T-helper 17 cell (primary cell): ENCODE measurements around the gene KIF3A. TPM values are rescaled to one million over a fixed set of nuclear protein-coding genes. Genes with fewer than 3 reads are reported as not detected.

Source experiments
- ATAC-seq: fragments of 150-1000 bp; cut with Tn5 transposase; 2 replicates; pipeline ENCODE4 v1.10.0; 2021; ENCODE audit warnings: mild to moderate bottlenecking, moderate library complexity
- DNase-seq, 3 donors: peaks; one replicate each; pipeline versions ENCODE4 v3.0.0 to v3.0.0-alpha.2; 2020 to 2021
- H3K9me3 ChIP-seq: one replicate; pipeline ENCODE4 v1.7.0; 2013; ENCODE audit warnings: low read length, mild to moderate bottlenecking; ENCODE audit not compliant: control insufficient read depth, poor library complexity, severe bottlenecking
- H3K27ac Mint-ChIP-seq: one replicate; pipeline ENCODE4 v1.8.0; 2022; ENCODE audit warnings: mild to moderate bottlenecking, moderate library complexity, mixed read lengths
- H3K27me3 Mint-ChIP-seq: one replicate; pipeline ENCODE4 v1.8.0; 2022; ENCODE audit warnings: mixed read lengths
- H3K36me3 Mint-ChIP-seq: one replicate; pipeline ENCODE4 v1.8.0; 2022; ENCODE audit warnings: low read depth, mixed read lengths
- H3K4me1 Mint-ChIP-seq: one replicate; pipeline ENCODE4 v1.8.0; 2022; ENCODE audit warnings: mild to moderate bottlenecking, mixed read lengths
- H3K4me3 Mint-ChIP-seq: one replicate; pipeline ENCODE4 v1.8.0; 2022; ENCODE audit warnings: mild to moderate bottlenecking, moderate library complexity, mixed read lengths
- total RNA-seq, 4 donors: library from RNA in 2 of 4; stranded (reverse) in 2 of 4; gene quantifications; one replicate each; pipeline ENCODE4 v1.2.3 and lab custom pipeline; 2022 to 2026

The KIF3A gene
- total RNA-seq (10 to 100 TPM; 12.6 to 17.9 TPM), total RNA-seq (lab: John Stamatoyannopoulos, UW) (22.2 to 38.4 reads per million in 2 donors)

DNA sequence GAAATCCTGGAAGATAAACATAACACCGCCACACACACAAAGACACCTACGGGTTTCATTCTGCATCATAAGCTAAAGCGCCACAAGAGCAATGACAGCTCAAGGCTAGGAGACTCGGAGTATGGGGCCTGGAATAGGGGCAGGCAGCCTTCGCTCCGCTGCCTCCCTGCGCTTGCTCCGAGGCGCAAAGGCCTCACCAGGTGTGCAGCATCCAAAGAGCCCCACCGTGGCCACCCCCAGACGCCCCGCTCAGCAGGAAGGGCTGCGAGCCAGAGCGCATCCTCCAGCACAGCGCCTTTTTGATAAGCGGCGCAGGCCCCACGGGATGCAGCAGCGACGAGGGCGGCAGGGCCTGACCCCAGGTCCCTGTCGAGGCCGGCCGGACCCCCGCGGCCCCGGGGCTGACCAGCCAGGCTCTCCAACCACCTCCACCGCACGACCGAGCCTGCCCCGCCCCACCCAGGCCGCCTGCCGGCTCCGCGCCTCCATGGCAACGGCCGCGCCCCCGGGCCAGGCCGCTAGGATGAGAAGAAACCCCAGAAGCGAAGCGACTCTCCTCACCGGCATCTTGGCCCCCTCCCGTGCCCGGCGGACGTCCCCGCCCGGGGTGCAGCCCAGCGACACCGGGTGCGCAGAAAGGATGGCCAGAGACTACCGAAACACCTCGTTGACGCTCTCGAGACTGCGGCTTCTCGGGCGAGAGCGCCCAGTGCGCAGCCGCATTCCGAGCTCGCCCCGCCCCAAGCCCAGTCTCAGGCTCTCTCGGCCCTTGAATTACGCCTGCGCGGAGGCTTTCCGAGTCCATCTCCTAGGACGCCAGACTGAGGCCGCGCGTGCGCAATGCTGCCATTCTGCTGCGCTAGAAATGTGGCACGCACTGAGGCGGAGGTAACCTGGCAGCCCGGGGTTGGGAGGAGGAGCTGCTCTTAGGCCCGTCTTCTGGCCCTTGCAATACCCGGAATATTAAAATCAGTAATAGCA is at the start of gene KIF3A:
Gene KIF3A, minus strand, starts transcription at position 694 of the 981 bp plus-strand sequence. Its CDS starts 127 bp downstream, at position 567.
- peak within 1 kb of the TSS; percentile 94 for H3K4me3 Mint-ChIP-seq
- H3K27ac Mint-ChIP-seq: peak within 1 kb of the TSS; percentile 89
- DNase-seq (peak; percentile 97 to 98 (median 98)), ATAC-seq (peak; percentile 90)
- H3K4me1 Mint-ChIP-seq: peaks cover 33% of the 10 kb centered on the region
- peaks cover 8% of the 10 kb centered on the region for H3K36me3 Mint-ChIP-seq
- H3K27me3 Mint-ChIP-seq: no peaks in the 10 kb centered on the region
- H3K9me3 ChIP-seq: no peaks in the 10 kb centered on the region

DNA sequence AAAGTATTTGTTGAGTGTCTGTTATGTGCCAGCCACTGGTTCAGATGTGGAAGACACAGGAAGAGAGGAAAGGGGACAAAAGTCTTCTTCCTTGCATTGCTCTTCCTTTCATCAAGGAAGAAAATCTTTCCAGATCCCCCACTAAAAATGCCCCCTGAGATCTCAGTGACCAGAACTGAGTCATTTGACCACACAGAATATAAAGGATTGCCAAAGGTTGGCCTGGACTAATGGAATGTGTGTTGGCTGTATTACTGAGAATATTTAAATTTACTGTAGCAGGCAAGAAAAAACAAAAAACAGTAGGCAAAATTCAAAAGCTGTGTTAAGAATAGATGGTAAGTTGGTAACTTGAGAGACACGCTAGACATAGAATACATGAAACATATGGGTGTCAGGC is 49.7 kb upstream of the KIF3A start:
- H3K9me3 ChIP-seq: no peaks in the 10 kb centered on the region
- ATAC-seq (no peak), DNase-seq (no peak)
- Mint-ChIP-seq H3K4me3 (no peak overlapping the region), H3K36me3 (peaks cover 7% of the 10 kb centered on the region), H3K4me1 (peaks cover 6% of the 10 kb centered on the region), H3K27me3 (peaks cover 49% of the 10 kb centered on the region), H3K27ac (no peak overlapping the region)

DNA sequence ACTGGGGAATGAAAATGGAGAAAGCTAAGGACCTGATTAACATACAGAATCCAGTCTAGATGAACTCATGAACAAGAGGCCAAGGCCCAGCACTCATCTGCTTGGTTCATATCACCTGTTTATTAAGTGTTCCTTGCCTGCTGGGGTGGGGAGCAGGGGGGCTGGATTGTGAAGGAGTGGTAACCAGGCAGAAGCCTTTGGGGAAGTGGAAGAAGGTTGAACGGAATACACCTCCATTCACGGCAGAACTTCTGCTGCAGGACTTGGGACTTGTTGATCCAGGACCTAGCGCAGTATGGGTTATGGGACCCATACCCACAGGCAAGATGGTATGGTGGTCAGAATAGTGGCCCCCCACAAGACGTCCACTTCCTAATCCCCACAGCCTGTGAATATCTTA is 48.5 kb upstream of the KIF3A start:
- H3K9me3 ChIP-seq: no peaks in the 10 kb centered on the region
- H3K27ac Mint-ChIP-seq: no peak overlapping the region
- ATAC-seq (no peak), DNase-seq (no peak)
- no peak overlapping the region for H3K4me3 Mint-ChIP-seq
- H3K4me1 Mint-ChIP-seq: peaks cover 11% of the 10 kb centered on the region
- H3K27me3 Mint-ChIP-seq: peaks cover 52% of the 10 kb centered on the region
- peaks cover 3% of the 10 kb centered on the region for H3K36me3 Mint-ChIP-seq

DNA sequence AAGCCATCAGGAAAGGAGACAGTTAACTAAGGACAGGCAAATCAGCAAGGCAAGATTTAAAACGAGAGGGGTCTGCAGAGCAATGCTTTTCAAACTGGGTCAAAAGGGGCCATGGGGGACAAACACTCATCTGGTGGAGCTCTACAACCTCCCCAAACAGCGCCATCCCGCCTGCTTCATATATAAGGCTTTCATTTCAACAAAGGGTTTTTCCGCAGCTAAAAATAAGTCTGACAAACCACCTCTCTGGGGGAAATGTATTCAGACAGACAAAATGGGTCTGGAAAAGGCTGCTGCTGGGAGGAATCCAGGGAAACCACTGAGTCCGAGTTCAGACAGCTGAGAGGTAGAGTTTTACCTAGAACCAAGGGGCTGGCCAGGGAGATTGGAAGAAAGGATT is 48.0 kb upstream of the KIF3A start:
- no peak overlapping the region for H3K4me3 Mint-ChIP-seq
- H3K27me3 Mint-ChIP-seq: peaks cover 49% of the 10 kb centered on the region
- DNase-seq: no peak
- H3K4me1 Mint-ChIP-seq: peaks cover 13% of the 10 kb centered on the region
- H3K9me3 ChIP-seq: no peaks in the 10 kb centered on the region
- no peak overlapping the region for H3K27ac Mint-ChIP-seq
- ATAC-seq: no peak
- H3K36me3 Mint-ChIP-seq: peaks cover 1% of the 10 kb centered on the region

DNA sequence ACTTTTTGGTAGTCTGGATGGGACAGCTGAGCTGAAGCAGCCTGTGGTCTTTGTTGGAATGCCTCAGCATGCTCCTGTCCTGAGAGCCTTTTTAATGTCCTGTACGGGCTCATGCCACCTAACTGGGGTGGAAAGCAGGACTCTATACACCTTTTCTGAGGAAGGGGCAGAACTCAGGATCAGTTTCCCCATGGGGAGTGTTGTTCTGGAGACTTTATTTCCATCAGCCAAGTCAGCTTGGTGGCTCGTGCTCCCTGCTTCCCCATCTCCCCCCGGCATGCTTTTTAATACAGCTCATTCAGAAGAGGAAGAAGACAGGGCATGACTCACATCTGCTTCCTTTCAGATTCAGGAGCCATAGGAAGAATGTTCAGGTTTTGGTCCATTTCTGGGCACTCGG is 44.8 kb upstream of the KIF3A start:
- no peak for ATAC-seq
- Mint-ChIP-seq H3K4me1 (peaks cover 26% of the 10 kb centered on the region), H3K4me3 (no peak overlapping the region), H3K27me3 (peaks cover 47% of the 10 kb centered on the region), H3K27ac (no peak overlapping the region), H3K36me3 (no peaks in the 10 kb centered on the region)
- H3K9me3 ChIP-seq: no peaks in the 10 kb centered on the region
- DNase-seq: no peak

DNA sequence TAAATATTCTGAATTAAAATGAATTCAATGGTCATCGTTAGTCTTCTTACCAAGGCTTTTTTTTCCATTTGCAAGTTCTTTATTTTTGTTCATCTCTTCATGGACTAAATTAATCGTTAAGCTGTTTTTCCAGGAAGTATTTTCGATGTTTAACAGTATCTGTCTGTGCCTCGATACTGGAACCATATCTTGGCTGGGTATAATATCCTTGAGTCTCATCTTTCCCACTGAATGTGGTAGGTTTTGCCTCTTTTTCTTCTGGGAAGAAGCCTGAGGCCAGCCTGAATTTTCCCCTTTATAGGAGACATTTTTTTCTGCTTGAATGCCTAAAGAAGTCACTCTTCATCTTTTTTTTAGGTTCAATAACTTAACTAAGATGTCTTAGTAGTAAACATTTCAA is 43.7 kb upstream of the KIF3A start:
- Mint-ChIP-seq H3K27me3 (peaks cover 43% of the 10 kb centered on the region), H3K36me3 (no peaks in the 10 kb centered on the region), H3K27ac (no peak overlapping the region), H3K4me1 (peaks cover 28% of the 10 kb centered on the region), H3K4me3 (peak overlapping the region; percentile 25)
- no peaks in the 10 kb centered on the region for H3K9me3 ChIP-seq
- ATAC-seq (no peak), DNase-seq (no peak)

DNA sequence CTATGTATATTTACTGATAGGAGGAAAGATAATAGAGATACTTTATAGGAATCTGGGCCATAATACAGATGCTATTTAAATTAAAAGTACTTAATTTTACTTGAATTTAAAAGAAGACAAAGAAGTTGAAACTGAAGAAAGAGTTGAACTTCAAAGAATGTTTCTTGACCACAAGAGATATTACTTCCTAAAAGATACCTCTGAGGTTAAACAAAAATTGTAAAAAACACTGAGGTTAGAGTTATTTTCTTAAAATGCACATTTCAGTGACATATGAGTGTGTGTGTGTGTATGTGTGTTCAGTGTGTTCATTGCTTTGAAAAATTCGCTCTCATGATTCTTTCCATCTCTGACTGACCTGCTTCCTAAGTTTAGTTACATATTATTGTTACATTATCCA is 43.2 kb upstream of the KIF3A start:
- H3K4me3 Mint-ChIP-seq: peak overlapping the region; percentile 25
- H3K36me3 Mint-ChIP-seq: no peaks in the 10 kb centered on the region
- DNase-seq (no peak), ATAC-seq (no peak)
- H3K9me3 ChIP-seq: no peaks in the 10 kb centered on the region
- no peak overlapping the region for H3K27ac Mint-ChIP-seq
- peaks cover 28% of the 10 kb centered on the region for H3K4me1 Mint-ChIP-seq
- H3K27me3 Mint-ChIP-seq: peaks cover 38% of the 10 kb centered on the region

DNA sequence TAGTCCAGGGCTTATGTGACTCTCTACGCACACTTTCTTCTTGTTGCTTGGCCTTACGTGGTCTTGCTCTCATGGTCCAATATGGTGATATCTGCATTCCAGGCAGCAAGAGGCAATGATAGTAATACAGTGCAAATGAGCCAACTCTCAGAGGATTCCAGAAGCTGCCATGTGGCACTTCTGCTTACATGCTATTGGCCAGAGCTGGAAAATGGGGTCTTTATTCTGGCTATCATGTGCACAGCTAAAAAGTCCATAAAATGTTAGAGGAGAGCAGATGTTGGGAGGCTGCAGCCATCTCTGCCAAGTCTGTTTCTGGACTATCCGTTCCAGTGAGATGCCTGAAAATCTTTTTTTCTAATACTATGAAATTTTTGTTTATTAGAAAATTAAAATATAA is 42.6 kb upstream of the KIF3A start:
- DNase-seq: no peak
- Mint-ChIP-seq H3K4me3 (no peak overlapping the region), H3K4me1 (peaks cover 28% of the 10 kb centered on the region), H3K27ac (no peak overlapping the region), H3K27me3 (peaks cover 32% of the 10 kb centered on the region), H3K36me3 (no peaks in the 10 kb centered on the region)
- ATAC-seq: no peak
- H3K9me3 ChIP-seq: no peaks in the 10 kb centered on the region

DNA sequence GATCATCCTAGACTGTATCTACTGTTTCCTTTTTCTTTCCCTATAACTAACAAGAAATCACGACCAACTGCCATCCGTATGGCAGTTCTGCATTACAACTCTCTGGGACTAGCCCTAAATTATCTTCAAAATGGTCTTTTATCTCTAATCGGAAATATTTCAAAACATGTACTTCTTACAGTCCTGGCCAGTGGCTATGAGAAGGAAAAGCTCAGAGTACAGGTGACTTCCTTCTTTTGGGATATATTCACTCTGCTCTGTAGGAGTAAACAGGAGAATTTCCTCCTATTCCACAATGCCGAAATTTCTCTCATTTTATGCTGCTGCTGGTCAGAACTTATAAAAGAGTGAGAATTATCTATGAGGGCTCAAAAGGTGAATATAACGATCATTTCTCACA is 41.5 kb upstream of the KIF3A start:
- H3K27me3 Mint-ChIP-seq: peaks cover 28% of the 10 kb centered on the region
- no peak for ATAC-seq
- H3K4me3 Mint-ChIP-seq: peak overlapping the region; percentile 91

DNA sequence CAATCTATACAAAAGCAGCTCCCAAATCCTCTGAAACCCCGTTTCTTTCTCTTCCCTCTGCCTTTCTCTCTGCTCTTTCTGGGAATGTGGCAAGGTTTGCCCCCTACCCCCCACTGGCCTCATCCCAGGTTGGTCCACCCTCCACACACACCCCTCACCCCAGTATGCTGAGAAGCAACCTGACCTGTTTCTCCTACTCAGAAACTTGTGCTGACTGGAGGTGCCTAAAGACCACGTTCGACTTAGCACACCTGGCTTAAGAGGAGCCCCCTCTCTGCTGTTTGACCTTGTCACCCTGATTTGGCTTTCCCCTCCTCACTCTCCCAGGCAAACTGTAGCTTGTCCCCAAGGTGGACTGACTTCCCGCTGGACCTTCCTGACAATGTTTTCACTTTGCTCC is 40.8 kb upstream of the KIF3A start:
- Mint-ChIP-seq H3K4me3 (peak overlapping the region; percentile 91), H3K4me1 (peaks cover 32% of the 10 kb centered on the region), H3K36me3 (no peaks in the 10 kb centered on the region), H3K27ac (peak overlapping the region; percentile 53), H3K27me3 (peaks cover 32% of the 10 kb centered on the region)
- ATAC-seq (no peak), DNase-seq (no peak)
- no peaks in the 10 kb centered on the region for H3K9me3 ChIP-seq

More for the DNA sequence above, 41.5 kb upstream of the KIF3A start:
- no peak for DNase-seq
- H3K9me3 ChIP-seq: no peaks in the 10 kb centered on the region
- Mint-ChIP-seq H3K36me3 (no peaks in the 10 kb centered on the region), H3K4me1 (peaks cover 30% of the 10 kb centered on the region), H3K27ac (no peak overlapping the region)

DNA sequence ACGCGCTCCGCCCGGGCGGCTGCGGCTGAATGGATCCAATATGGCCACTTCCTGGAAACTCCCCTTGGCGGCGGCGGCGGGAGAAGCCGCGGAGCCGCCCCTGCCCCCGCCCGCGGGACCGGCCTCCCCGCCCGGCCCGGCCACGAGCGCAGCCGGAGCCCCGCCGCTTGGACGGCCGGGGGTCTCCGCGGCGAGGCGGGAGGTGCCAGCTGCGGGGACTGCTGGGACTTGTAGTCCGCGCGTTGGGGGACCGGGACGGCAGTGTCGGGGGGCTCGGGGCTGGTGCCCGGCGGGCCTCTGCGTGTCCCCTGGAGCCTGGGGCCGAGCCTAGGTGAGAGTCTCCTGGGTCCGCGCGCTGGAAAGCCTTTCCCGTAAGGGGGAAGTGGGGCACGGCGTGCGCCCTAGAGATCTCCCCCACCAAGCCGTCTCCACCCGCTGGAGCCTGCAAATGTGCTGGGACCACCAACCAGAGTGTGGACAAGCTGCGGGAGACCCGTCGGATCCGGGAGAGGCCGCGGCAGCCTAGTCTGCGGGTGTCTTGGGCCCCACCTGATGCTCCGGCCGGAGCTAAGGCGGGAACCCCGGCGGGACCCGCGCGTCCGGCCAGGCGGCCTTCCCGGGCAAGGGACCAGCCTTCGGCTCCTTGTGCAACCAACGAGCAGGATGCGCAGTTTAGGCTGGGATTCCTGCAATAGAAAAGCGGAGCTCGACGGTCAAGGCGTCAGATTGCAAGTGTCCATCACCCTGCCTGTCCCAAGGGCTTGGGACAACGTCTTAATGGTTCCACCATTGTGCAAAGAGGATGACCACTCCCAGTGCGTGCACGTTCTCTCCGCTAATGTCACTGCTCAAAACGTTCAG is 40.1 kb upstream of the KIF3A start, which contains the start of gene SEPTIN8:
Gene SEPTIN8, minus strand, starts transcription at position 31 of the 861 bp plus-strand sequence. CDS start 102 bp downstream, outside the sequence.
- Mint-ChIP-seq H3K4me1 (peaks cover 32% of the 10 kb centered on the region), H3K36me3 (no peaks in the 10 kb centered on the region), H3K27ac (peak within 1 kb of the TSS; percentile 53), H3K27me3 (peaks cover 32% of the 10 kb centered on the region), H3K4me3 (peak within 1 kb of the TSS; percentile 91)
- DNase-seq (peak in 2 of 3 donors; percentile 39 to 46), ATAC-seq (peak; percentile 82)
- no peaks in the 10 kb centered on the region for H3K9me3 ChIP-seq

DNA sequence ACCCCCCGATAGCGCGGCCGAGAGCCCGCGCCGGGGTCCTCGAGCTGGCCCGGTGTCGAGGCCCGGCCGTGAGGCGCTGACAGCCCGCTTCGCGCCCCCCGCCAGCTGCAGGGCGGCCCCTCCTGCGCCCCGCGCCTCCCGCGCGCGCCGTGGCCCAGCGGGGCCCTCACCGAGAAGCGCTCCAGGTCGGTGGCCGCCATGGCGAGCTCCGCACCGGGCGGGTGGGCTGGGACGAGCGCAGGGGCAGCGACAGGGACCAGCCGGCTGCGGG is 39.5 kb upstream of the KIF3A start:
- DNase-seq: no peak
- Mint-ChIP-seq H3K4me3 (no peak overlapping the region), H3K4me1 (peaks cover 32% of the 10 kb centered on the region), H3K27me3 (peaks cover 27% of the 10 kb centered on the region), H3K27ac (no peak overlapping the region), H3K36me3 (no peaks in the 10 kb centered on the region)
- no peak for ATAC-seq
- no peaks in the 10 kb centered on the region for H3K9me3 ChIP-seq
